Kidney (tissue), 14 donors: ENCODE data around the gene SWSAP1. TPM values are rescaled to one million over a fixed set of nuclear protein-coding genes. Genes with fewer than 3 reads are reported as not detected.

Source experiments
- DNase-seq, 5 donors: peaks; one replicate each; pipeline ENCODE4 v3.0.0-alpha.2; 2013 to 2020
- FAIRE-seq: peaks from 2 replicates; lab custom pipeline; 2012; peaks lifted over from hg19 to GRCh38; lab: Jason Lieb, UNC
- H3K27ac ChIP-seq, 2 donors: one replicate each; pipeline ENCODE4 v1.7.0; 2013; ENCODE audit warnings: low read depth in 2 of 2, low read length in 2 of 2, inconsistent platforms in 1 of 2
- H3K27me3 ChIP-seq: one replicate; pipeline ENCODE4 v1.7.1; 2013; ENCODE audit warnings: low read length, inconsistent platforms; ENCODE audit not compliant: control insufficient read depth, insufficient read depth
- H3K36me3 ChIP-seq, 3 donors: one replicate each; pipeline versions ENCODE4 v1.7.0 to v1.7.1; 2013; ENCODE audit warnings: low read length in 3 of 3, control low read depth in 1 of 3, inconsistent platforms in 1 of 3; ENCODE audit not compliant: insufficient read depth in 3 of 3, control insufficient read depth in 2 of 3
- H3K4me1 ChIP-seq, 3 donors: one replicate each; pipeline versions ENCODE4 v1.7.0 to v1.7.1; 2013; ENCODE audit warnings: low read length in 3 of 3, inconsistent platforms in 1 of 3, low read depth in 1 of 3; ENCODE audit not compliant: control insufficient read depth in 2 of 3, insufficient read depth in 2 of 3
- H3K4me3 ChIP-seq, 3 donors: one replicate each; pipeline versions ENCODE4 v1.7.0 to v1.8.1; 2013; ENCODE audit warnings: low read length in 3 of 3, control low read depth in 1 of 3, inconsistent platforms in 1 of 3
- H3K9ac ChIP-seq, 3 donors: one replicate each; pipeline versions ENCODE4 v1.7.0 to v1.7.1; 2013; ENCODE audit warnings: low read length in 3 of 3, control low read depth in 1 of 3, inconsistent platforms in 1 of 3
- H3K9me3 ChIP-seq, 3 donors: one replicate each; pipeline versions ENCODE4 v1.7.0 to v1.7.1; 2013; ENCODE audit warnings: low read length in 3 of 3, control low read depth in 1 of 3, inconsistent platforms in 1 of 3; ENCODE audit not compliant: control insufficient read depth in 2 of 3, insufficient read depth in 1 of 3
- CTCF ChIP-seq: IDR thresholded peaks from 3 replicates; pipeline ENCODE4 v1.5.1; 2012; ENCODE audit warnings: mild to moderate bottlenecking, moderate library complexity, borderline replicate concordance; ENCODE audit not compliant: insufficient read depth; ENCODE audit errors: extremely low read depth
- intact Hi-C: fragments of 100-400 bp; cut with DNase I; formaldehyde crosslinking; loops from one replicate; pipeline ENCODE4 v1.11.1; 2022
- polyA plus RNA-seq: library from polyadenylated mRNA; stranded (reverse); fragments of 350-450 nt; fragmentation: Illumina TruSeq; extraction: RNeasy Lipid Tissue Mini Kit (QIAGEN cat#74804); gene quantifications from one replicate; pipeline ENCODE4 v1.2.3, GENCODE V29; 2014; ENCODE audit warnings: low read depth, low replicate concordance; ENCODE audit not compliant: insufficient read depth
- total RNA-seq: library from RNA; stranded (reverse); fragmentation: NEBNext Ultra II Directional; extraction: Animal tissue kit (Norgen Biotek cat#: 25700); gene quantifications from one replicate; pipeline ENCODE4 v1.2.1, GENCODE V29; 2021
- donor health status: control.
- donor health status: control.
- donor health status: control.
- donor health status: control.
- donor health status: control.
- donor health status: DM: yes; HTN: yes; CAD: no.
- donor health status: Normal renal cell carcinoma (clear cell type).

Gene SWSAP1
- total and polyA plus RNA-seq, 2 donors from 2014 or later: 4.1 to 6.2 TPM

GRCh38 chr19:11383706-11384048, 9.2 kb downstream of the SWSAP1 start:
- Histone ChIP-seq H3K27ac (peak overlapping the region; percentile 51 to 59), H3K36me3 (no peaks in the 10 kb centered on the region), H3K4me3 (peak overlapping the region in 1 of 3 donors; percentile 46), H3K9me3 (no peaks in the 10 kb centered on the region), H3K27me3 (peaks cover 7% of the 10 kb centered on the region), H3K9ac (peak overlapping the region in 1 of 3 donors; percentile 34), H3K4me1 (peaks cover 0 to 26% (median 0%) of the 10 kb centered on the region in 3 donors)
- intact Hi-C loops: no loop called here
- no peak for TF ChIP-seq CTCF
- FAIRE-seq (no peak), DNase-seq (peak in 1 of 5 donors; percentile 23)

GRCh38 chr19:11384778-11385129, 10.3 kb downstream of the SWSAP1 start:
- H3K9ac ChIP-seq: no peak overlapping the region
- no peaks in the 10 kb centered on the region for H3K36me3 ChIP-seq
- no peak for DNase-seq
- H3K27me3 ChIP-seq: peaks cover 7% of the 10 kb centered on the region
- no peak overlapping the region for H3K4me3 ChIP-seq
- intact Hi-C loops: no loop called here
- H3K9me3 ChIP-seq: no peaks in the 10 kb centered on the region
- FAIRE-seq: no peak
- H3K27ac ChIP-seq: no peak overlapping the region
- peaks cover 0 to 26% (median 0%) of the 10 kb centered on the region in 3 donors for H3K4me1 ChIP-seq
- TF ChIP-seq CTCF: no peak

- Histone ChIP-seq H3K4me3 (no peak overlapping the region), H3K27me3 (peaks cover 3% of the 10 kb centered on the region), H3K9me3 (peaks cover 0 to 6% (median 0%) of the 10 kb centered on the region in 3 donors), H3K27ac (no peak overlapping the region), H3K9ac (no peak overlapping the region), H3K4me1 (peaks cover 0 to 9% (median 0%) of the 10 kb centered on the region in 3 donors), H3K36me3 (no peaks in the 10 kb centered on the region)
- no peak for FAIRE-seq
- intact Hi-C loops: no loop called here
- no peak for DNase-seq
- no peak for TF ChIP-seq CTCF
Observed at GRCh38 chr19:11387162-11388034, 12.9 kb downstream of the SWSAP1 start.
